Endothelial cell of umbilical vein (primary cell): ENCODE data around the gene LSM14A. TPM values are rescaled to one million over a fixed set of nuclear protein-coding genes. Genes with fewer than 3 reads are reported as not detected.
A peak's percentile ranks its signal among the peaks of the same experiment; 100 is the strongest.

Source experiments
- BruUV-seq: library from RNA; stranded (reverse); fragments of 400-500 nt; replicated peaks from 2 replicates; lab custom pipeline; 2021; lab: Mats Ljungman, UMichigan
- CTCF ChIA-PET: fragments of 300-600, 350-600 bp; sonication (Branson Sonifier 250); formaldehyde crosslinking; loops from one replicate; lab custom pipeline; 2021; ENCODE audit warnings: antibody characterized with exemption, inconsistent platforms; lab: Charles Lee
- POLR2A ChIA-PET: fragments of 300-600, 350-600 bp; sonication (Branson Sonifier 250); formaldehyde crosslinking; loops from one replicate; lab custom pipeline; 2021; ENCODE audit warnings: antibody characterized with exemption, inconsistent platforms; lab: Charles Lee
- DNase-seq: peaks from one replicate; pipeline ENCODE4 v3.0.0-alpha.2; 2011; ENCODE audit warnings: low read depth, low spot score
- FAIRE-seq: peaks from 2 replicates; lab custom pipeline; 2011; peaks lifted over from hg19 to GRCh38; lab: Jason Lieb, UNC
- H2AFZ ChIP-seq: 2 replicates; pipeline ENCODE4 v1.6.0; 2012; ENCODE audit warnings: low read depth, low read length, control low read depth, inconsistent platforms
- H3K27ac ChIP-seq: 2 replicates; pipeline ENCODE4 v1.5.1; 2011; ENCODE audit warnings: low read depth, mild to moderate bottlenecking, control low read depth, low read length, moderate library complexity; ENCODE audit not compliant: insufficient read depth
- H3K27me3 ChIP-seq, 2 experiments: 2 replicates each; pipeline versions ENCODE4 v1.6.0 to v1.6.1; 2011; ENCODE audit warnings: low read length in 2 of 2, mixed read lengths in 1 of 2; ENCODE audit not compliant: control insufficient read depth in 2 of 2, insufficient read depth in 2 of 2
- H3K36me3 ChIP-seq, 2 experiments: 2 replicates in 1 of 2; 3 replicates in 1 of 2; pipeline ENCODE4 v1.5.1; 2011; ENCODE audit warnings: low read length in 2 of 2, mild to moderate bottlenecking in 1 of 2, moderate library complexity in 1 of 2; ENCODE audit not compliant: control insufficient read depth in 2 of 2, insufficient read depth in 2 of 2; ENCODE audit errors: extremely low read depth in 1 of 2
- H3K4me1 ChIP-seq: 3 replicates; pipeline ENCODE4 v1.5.1; 2011; ENCODE audit warnings: mild to moderate bottlenecking, low read length; ENCODE audit not compliant: control insufficient read depth, insufficient read depth; ENCODE audit errors: extremely low read depth
- H3K4me2 ChIP-seq: 2 replicates; pipeline ENCODE4 v1.6.1; 2011; ENCODE audit warnings: low read length, control low read depth, mixed read lengths; ENCODE audit not compliant: insufficient read depth
- H3K4me3 ChIP-seq, 3 experiments: fragments of 200-600 bp in 1 of 3; sonication (generic), shearing (Covaris generic) in 1 of 3; replicated peaks in 1 of 3; 2 replicates each; pipeline ENCODE4 v1.5.1; 2011 to 2016; ENCODE audit warnings: control low read depth in 3 of 3, low read length in 3 of 3, mild to moderate bottlenecking in 2 of 3, inconsistent platforms in 1 of 3, low read depth in 1 of 3, moderate library complexity in 1 of 3; ENCODE audit not compliant: insufficient read depth in 1 of 3
- H3K79me2 ChIP-seq: 2 replicates; pipeline ENCODE4 v1.6.0; 2012; ENCODE audit warnings: low read length, inconsistent platforms; ENCODE audit not compliant: control insufficient read depth, insufficient read depth
- H3K9ac ChIP-seq: replicated peaks from 2 replicates; pipeline ENCODE3; 2011; ENCODE audit warnings: low read length, control low read depth; ENCODE audit not compliant: insufficient read depth; ENCODE audit errors: extremely low read depth
- H3K9me1 ChIP-seq: replicated peaks from 3 replicates; pipeline ENCODE4 v1.6.0; 2011; ENCODE audit warnings: mild to moderate bottlenecking, low read length; ENCODE audit not compliant: control insufficient read depth, insufficient read depth; ENCODE audit errors: extremely low read depth
- H3K9me3 ChIP-seq: replicated peaks from 2 replicates; pipeline ENCODE4 v1.5.1; 2012; ENCODE audit warnings: low read length, inconsistent platforms; ENCODE audit not compliant: control insufficient read depth, insufficient read depth
- H4K20me1 ChIP-seq: replicated peaks from 2 replicates; pipeline ENCODE3; 2011; ENCODE audit warnings: mild to moderate bottlenecking, low read length; ENCODE audit not compliant: control insufficient read depth, insufficient read depth; ENCODE audit errors: extremely low read depth
- MAX ChIP-seq: IDR thresholded peaks from 2 replicates; pipeline ENCODE4 v1.6.1; 2011; ENCODE audit not compliant: insufficient read depth, insufficient read length
- POLR2A ChIP-seq: IDR thresholded peaks from 2 replicates; pipeline ENCODE4 v1.6.1; 2012; ENCODE audit warnings: low read depth, mild to moderate bottlenecking, control low read depth, low read length
- POLR2AphosphoS5 ChIP-seq: IDR thresholded peaks from 2 replicates; pipeline ENCODE4 v1.6.1; 2012; ENCODE audit warnings: low read depth, mild to moderate bottlenecking, control low read depth, low read length, moderate library complexity; ENCODE audit not compliant: insufficient read depth
- dilution Hi-C: fragments of 300-500 bp; cut with MboI; formaldehyde crosslinking; loops from one replicate; pipeline ENCODE4 v1.15.0; 2019; ENCODE audit warnings: low sequenced_read_pairs; ENCODE audit not compliant: extremely low pct_ligation_motif_present
- intact Hi-C: fragments of 100-400 bp; cut with micrococcal nuclease; formaldehyde crosslinking; loops from one replicate; pipeline ENCODE4 v1.10.0; 2022
- polyA plus RNA-seq, 4 experiments: library from polyadenylated mRNA; depleted of rRNA in 3 of 4; stranded (reverse) in 3 of 4; unstranded in 1 of 4; fragments of >200 nt; gene quantifications; 2 replicates each; pipeline versions ENCODE4 v1.2.1 to v1.2.3, GENCODE V29; 2011 to 2012; ENCODE audit warnings: missing spikeins in 1 of 4
- total RNA-seq: library from RNA; stranded (reverse); gene quantifications from 2 replicates; pipeline ENCODE4 v1.2.3, GENCODE V29; 2021

Gene LSM14A
- total and polyA plus RNA-seq, 2 donors (not counting 3 experiments of a cell fraction or from before 2014, with no cell fraction given): 96.7 to 122 TPM

DNA sequence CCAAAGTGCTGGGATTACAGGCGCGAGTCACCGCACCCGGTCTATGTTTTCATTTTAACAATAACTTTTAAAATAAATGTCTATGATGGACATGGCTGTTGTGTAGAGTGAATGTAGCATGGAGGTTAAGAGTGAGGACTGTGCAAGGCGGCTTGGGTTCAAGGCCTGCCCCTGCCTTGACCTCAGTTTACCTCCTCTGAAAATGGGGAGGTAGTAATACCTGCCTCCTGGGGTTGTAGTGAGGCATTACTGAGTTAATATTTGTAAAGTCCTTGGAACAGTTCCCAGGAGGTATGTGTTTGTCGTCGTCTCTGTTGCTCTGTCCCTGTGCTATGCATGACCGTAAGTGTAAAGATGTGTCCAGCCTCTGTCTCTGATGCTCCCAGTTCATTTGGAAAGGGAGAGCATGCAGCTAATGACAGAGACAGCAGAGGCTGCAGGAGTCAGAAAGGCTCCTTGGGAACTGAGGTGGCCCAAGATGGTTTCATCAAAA, 91.5 kb downstream of the LSM14A start:
- H3K4me2 ChIP-seq: no peak overlapping the region
- H3K9ac ChIP-seq: no peak overlapping the region
- ChIA-PET CTCF (no interaction called here), POLR2A (no interaction called here)
- no peaks in the 10 kb centered on the region for H3K9me3 ChIP-seq
- no peak overlapping the region for H3K27ac ChIP-seq
- no TSS peak for BruUV-seq
- no peaks in the 10 kb centered on the region for H4K20me1 ChIP-seq
- no peaks in the 10 kb centered on the region for H3K36me3 ChIP-seq
- H3K4me3 ChIP-seq: no peak overlapping the region
- no peak overlapping the region for H2AFZ ChIP-seq
- H3K27me3 ChIP-seq: no peaks in the 10 kb centered on the region
- dilution Hi-C loops (loop anchor here (10.0 kb wide), 1 partner anchor 61 kb away; no protein-coding TSS in a partner anchor), intact Hi-C loops (no loop called here)
- no peak for FAIRE-seq
- no peaks in the 10 kb centered on the region for H3K9me1 ChIP-seq
- peaks cover 45% of the 10 kb centered on the region for H3K79me2 ChIP-seq
- peaks cover 36% of the 10 kb centered on the region for H3K4me1 ChIP-seq
- no peak for DNase-seq
- TF ChIP-seq POLR2AphosphoS5: no peak

DNA sequence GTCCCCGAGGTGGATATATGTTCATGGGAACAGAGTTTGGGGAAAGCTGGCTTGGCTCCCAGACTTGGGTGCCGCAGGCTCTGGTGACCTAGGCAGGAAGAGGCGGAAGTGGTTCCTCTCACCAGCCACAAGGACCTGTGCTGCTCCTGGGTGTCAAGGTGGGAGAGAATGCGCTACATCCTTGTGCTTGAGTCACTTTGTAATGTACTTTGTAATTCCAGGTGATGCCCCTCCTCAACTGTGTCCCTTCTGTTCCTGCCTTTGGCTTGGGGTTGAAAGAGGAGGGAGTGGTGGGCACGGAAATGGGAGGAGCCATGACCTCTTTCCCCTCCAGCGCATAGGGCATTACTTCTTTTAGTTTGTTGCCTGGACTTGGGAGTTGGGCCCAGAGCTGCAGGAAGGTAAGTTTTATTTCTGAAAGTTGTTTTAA, 92.9 kb downstream of the LSM14A start:
- Histone ChIP-seq H3K9ac (peak overlapping the region; percentile 64), H3K36me3 (no peaks in the 10 kb centered on the region), H3K79me2 (peaks cover 44% of the 10 kb centered on the region), H2AFZ (peak overlapping the region; percentile 68), H3K9me1 (no peaks in the 10 kb centered on the region), H3K4me3 (peak overlapping the region in 2 of 3 experiments; percentile 21 to 72), H3K4me1 (peaks cover 44% of the 10 kb centered on the region), H3K9me3 (no peaks in the 10 kb centered on the region), H3K27me3 (no peaks in the 10 kb centered on the region), H3K27ac (peak overlapping the region; percentile 60), H3K4me2 (peak overlapping the region; percentile 93), H4K20me1 (no peaks in the 10 kb centered on the region)
- TF ChIP-seq POLR2AphosphoS5 (peak; percentile 54), MAX (no peak), POLR2A (peak; percentile 18)
- DNase-seq: peak; percentile 48
- no TSS peak for BruUV-seq
- ChIA-PET POLR2A (interaction anchor here (0.6 kb wide), 1 partner anchor 111 kb away, joined by 5 read pairs; no protein-coding TSS in a partner anchor), CTCF (interaction anchor here (1.3 to 1.6 kb wide), 3 partner anchors 10 to 70 kb away, joined by 3 to 4 read pairs (median 3); no protein-coding TSS in a partner anchor)
- FAIRE-seq: no peak
- intact Hi-C loops (no loop called here), dilution Hi-C loops (loop anchor here (10.0 kb wide), 1 partner anchor 60 kb away; no protein-coding TSS in a partner anchor)
